ENCODE measurements around the gene CYLD. TPM values are rescaled to one million over a fixed set of nuclear protein-coding genes. Genes with fewer than 3 reads are reported as not detected.
A peak's percentile ranks its signal among the peaks of the same experiment; 100 is the strongest.

CYLD gene
- total and polyA plus RNA-seq, 4 donors = 15.3 to 90.5 (median 26.0) TPM

DNA sequence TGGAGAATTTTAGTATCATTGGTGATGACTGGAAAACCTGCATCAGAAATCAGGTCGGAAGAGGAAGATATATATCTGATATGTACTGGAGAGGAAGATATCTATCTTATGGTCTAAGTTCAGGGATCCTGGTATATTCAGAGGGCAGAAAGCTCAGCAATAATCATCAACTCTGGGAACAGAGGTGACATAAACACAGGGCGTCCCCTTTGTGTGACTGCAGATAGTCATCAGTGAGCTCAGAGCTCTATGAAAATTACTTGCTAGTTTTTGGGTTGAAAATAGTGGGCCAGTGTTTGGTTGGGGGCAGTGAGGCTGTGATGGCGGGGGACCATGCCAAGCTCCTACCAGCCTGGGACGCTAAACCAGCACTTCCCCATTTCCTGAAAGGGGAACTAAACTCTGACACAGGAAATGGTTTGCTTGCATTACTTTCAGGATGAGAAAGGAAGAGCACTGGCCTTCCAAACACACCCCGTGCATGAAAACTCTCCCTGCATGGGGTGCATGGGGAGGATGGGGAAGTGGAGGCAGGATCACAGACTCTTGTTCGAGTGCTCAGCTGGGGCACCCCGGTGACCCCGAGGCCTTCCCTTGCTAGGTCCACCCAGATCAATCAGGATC, 32.7 kb upstream of the CYLD start:
- ATAC-seq (ENCODE audit: insufficient read depth, low FRiP score) (peak; percentile 54), DNase-seq (no peak)
- Histone ChIP-seq H3K4me1 (ENCODE audit: control insufficient read depth in 5 of 5, insufficient read depth in 5 of 5, low read length in 5 of 5) (peaks cover 0 to 15% (median 10%) of the 10 kb centered on the region in 5 donors), H3K36me3 (ENCODE audit: control insufficient read depth in 4 of 4, insufficient read depth in 4 of 4, low read length in 4 of 4) (peaks cover 0 to 3% (median 0%) of the 10 kb centered on the region in 4 donors), H3K4me3 (no peak overlapping the region), H3K9me3 (ENCODE audit: control insufficient read depth in 4 of 4, insufficient read depth in 3 of 4, low read length in 3 of 4) (peaks cover 0 to 2% (median 0%) of the 10 kb centered on the region in 4 donors), H3K27me3 (ENCODE audit: control insufficient read depth in 3 of 3, insufficient read depth in 3 of 3, low read length in 2 of 3) (no peaks in the 10 kb centered on the region), H3K9ac (ENCODE audit: insufficient read depth in 1 of 2, low read length in 2 of 2) (no peak overlapping the region), H3K27ac (ENCODE audit: low read depth in 1 of 2, low read length in 1 of 2) (peak overlapping the region in 1 of 2 donors; percentile 11)
- TF ChIP-seq, protein P1, sequence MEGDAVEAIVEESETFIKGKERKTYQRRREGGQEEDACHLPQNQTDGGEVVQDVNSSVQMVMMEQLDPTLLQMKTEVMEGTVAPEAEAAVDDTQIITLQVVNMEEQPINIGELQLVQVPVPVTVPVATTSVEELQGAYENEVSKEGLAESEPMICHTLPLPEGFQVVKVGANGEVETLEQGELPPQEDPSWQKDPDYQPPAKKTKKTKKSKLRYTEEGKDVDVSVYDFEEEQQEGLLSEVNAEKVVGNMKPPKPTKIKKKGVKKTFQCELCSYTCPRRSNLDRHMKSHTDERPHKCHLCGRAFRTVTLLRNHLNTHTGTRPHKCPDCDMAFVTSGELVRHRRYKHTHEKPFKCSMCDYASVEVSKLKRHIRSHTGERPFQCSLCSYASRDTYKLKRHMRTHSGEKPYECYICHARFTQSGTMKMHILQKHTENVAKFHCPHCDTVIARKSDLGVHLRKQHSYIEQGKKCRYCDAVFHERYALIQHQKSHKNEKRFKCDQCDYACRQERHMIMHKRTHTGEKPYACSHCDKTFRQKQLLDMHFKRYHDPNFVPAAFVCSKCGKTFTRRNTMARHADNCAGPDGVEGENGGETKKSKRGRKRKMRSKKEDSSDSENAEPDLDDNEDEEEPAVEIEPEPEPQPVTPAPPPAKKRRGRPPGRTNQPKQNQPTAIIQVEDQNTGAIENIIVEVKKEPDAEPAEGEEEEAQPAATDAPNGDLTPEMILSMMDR (IDR thresholded peaks at IDR 0.05; ENCODE audit: control extremely low read depth, extremely low read depth) = no peak
- WGBS, 2 donors = 30 to 48% methylated on average over 8 of the region's 8 CpGs

DNA sequence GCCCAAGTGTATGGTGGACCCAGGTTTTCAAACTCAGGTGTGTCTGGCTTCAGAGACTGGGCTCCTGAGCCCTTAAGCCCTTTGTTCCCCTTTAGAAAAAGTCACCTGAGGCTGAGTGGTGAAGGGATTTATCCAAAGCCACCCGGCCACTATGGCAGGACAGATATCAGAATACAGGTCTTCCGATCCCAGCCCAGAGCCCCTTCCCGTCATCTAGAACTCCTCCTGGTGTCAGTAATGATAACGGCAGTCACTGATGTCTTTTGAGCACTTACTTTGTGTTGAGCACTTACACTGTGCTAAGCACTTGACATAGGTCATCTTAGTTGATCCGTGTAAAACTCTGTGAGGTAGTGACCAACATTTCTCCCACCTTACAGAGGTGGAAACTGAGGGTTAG, 31.9 kb upstream of the CYLD start:
- WGBS, 2 donors = 87 to 89% methylated on average over 5 of the region's 5 CpGs
- Histone ChIP-seq H3K27ac (ENCODE audit: low read depth in 1 of 2, low read length in 1 of 2) (no peak overlapping the region), H3K9ac (ENCODE audit: insufficient read depth in 1 of 2, low read length in 2 of 2) (no peak overlapping the region), H3K36me3 (ENCODE audit: control insufficient read depth in 4 of 4, insufficient read depth in 4 of 4, low read length in 4 of 4) (peaks cover 0 to 3% (median 0%) of the 10 kb centered on the region in 4 donors), H3K4me1 (ENCODE audit: control insufficient read depth in 5 of 5, insufficient read depth in 5 of 5, low read length in 5 of 5) (peaks cover 0 to 23% (median 10%) of the 10 kb centered on the region in 5 donors), H3K27me3 (ENCODE audit: control insufficient read depth in 3 of 3, insufficient read depth in 3 of 3, low read length in 2 of 3) (no peaks in the 10 kb centered on the region), H3K4me3 (no peak overlapping the region), H3K9me3 (ENCODE audit: control insufficient read depth in 4 of 4, insufficient read depth in 3 of 4, low read length in 3 of 4) (no peaks in the 10 kb centered on the region)
- TF ChIP-seq, protein P1 (IDR thresholded peaks at IDR 0.05; ENCODE audit: control extremely low read depth, extremely low read depth) = no peak
- ATAC-seq (ENCODE audit: insufficient read depth, low FRiP score) (no peak), DNase-seq (no peak)

DNA sequence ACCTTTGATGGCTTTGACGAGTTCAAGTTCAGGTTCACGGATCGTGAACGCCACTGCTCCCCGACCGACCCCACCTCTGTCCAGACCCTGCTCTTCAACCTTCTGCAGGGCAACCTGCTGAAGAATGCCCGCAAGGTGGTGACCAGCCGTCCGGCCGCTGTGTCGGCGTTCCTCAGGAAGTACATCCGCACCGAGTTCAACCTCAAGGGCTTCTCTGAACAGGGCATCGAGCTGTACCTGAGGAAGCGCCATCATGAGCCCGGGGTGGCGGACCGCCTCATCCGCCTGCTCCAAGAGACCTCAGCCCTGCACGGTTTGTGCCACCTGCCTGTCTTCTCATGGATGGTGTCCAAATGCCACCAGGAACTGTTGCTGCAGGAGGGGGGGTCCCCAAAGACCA, 30.8 kb upstream of the CYLD start:
- H3K9me3 ChIP-seq (ENCODE audit: control insufficient read depth in 4 of 4, insufficient read depth in 3 of 4, low read length in 3 of 4) = no peaks in the 10 kb centered on the region
- TF ChIP-seq, protein P1 (IDR thresholded peaks at IDR 0.05; ENCODE audit: control extremely low read depth, extremely low read depth) = no peak
- H3K36me3 ChIP-seq (ENCODE audit: control insufficient read depth in 4 of 4, insufficient read depth in 4 of 4, low read length in 4 of 4) = peaks cover 0 to 3% (median 0%) of the 10 kb centered on the region in 4 donors
- ATAC-seq (ENCODE audit: insufficient read depth, low FRiP score) (no peak), DNase-seq (no peak)
- H3K27me3 ChIP-seq (ENCODE audit: control insufficient read depth in 3 of 3, insufficient read depth in 3 of 3, low read length in 2 of 3) = no peaks in the 10 kb centered on the region
- H3K4me3 ChIP-seq = no peak overlapping the region
- peaks cover 0 to 22% (median 11%) of the 10 kb centered on the region in 5 donors for H3K4me1 ChIP-seq (ENCODE audit: control insufficient read depth in 5 of 5, insufficient read depth in 5 of 5, low read length in 5 of 5)
- no peak overlapping the region for H3K27ac ChIP-seq (ENCODE audit: low read depth in 1 of 2, low read length in 1 of 2)
- WGBS, 2 donors = 94 to 96% methylated on average over 21 of the region's 21 CpGs
- H3K9ac ChIP-seq (ENCODE audit: insufficient read depth in 1 of 2, low read length in 2 of 2) = no peak overlapping the region

Measured in lung (tissue), 12 donors.